ENCODE results near the gene TMEM86A. TPM values are rescaled to one million over a fixed set of nuclear protein-coding genes. Genes with fewer than 3 reads are reported as not detected.

Gene TMEM86A
- total RNA-seq, 2 experiments from 2014 or later: 0.09 to 0.26 TPM

GRCh38 chr11:18741783-18742182 is 43.2 kb downstream of the TMEM86A start:
- CTCF ChIA-PET: interaction anchor here (1.2 kb wide), 1 partner anchor 20 kb away, joined by 4 read pairs; no protein-coding TSS in a partner anchor
- H3K4me3 Mint-ChIP-seq: no peak overlapping the region
- H3K36me3 Mint-ChIP-seq (ENCODE audit: low read depth): no peaks in the 10 kb centered on the region
- H3K27me3 Mint-ChIP-seq: no peaks in the 10 kb centered on the region
- ATAC-seq: no peak
- POLR2A ChIA-PET: no interaction called here
- DNase-seq: no peak
- intact Hi-C loops (cut with DNase I, micrococcal nuclease): no loop called here
- H3K27ac Mint-ChIP-seq: no peak overlapping the region
- no peaks in the 10 kb centered on the region for H3K4me1 Mint-ChIP-seq
- no peaks in the 10 kb centered on the region for H3K9me3 Mint-ChIP-seq (ENCODE audit: low read depth)

- ATAC-seq: no peak
Observed at GRCh38 chr11:18743365-18743764, 44.8 kb downstream of the TMEM86A start.

GRCh38 chr11:18743900-18744514 is 45.4 kb downstream of the TMEM86A start:
- DNase-seq (no peak), ATAC-seq (no peak)
- Mint-ChIP-seq H3K4me1 (no peaks in the 10 kb centered on the region), H3K36me3 (ENCODE audit: low read depth) (no peaks in the 10 kb centered on the region), H3K9me3 (ENCODE audit: low read depth) (no peaks in the 10 kb centered on the region), H3K4me3 (no peak overlapping the region), H3K27ac (no peak overlapping the region), H3K27me3 (no peaks in the 10 kb centered on the region)
- ChIA-PET POLR2A (no interaction called here), CTCF (interaction anchor here (0.7 to 1.5 kb wide), 3 partner anchors 13 to 498 kb away, joined by 3 to 8 read pairs (median 6); no protein-coding TSS in a partner anchor)
- intact Hi-C loops (cut with DNase I, micrococcal nuclease): no loop called here

More at GRCh38 chr11:18743365-18743764, 44.8 kb downstream of the TMEM86A start:
- no peak overlapping the region for H3K4me3 Mint-ChIP-seq
- ChIA-PET CTCF (interaction anchor here (1.2 to 1.6 kb wide), 4 partner anchors 12 to 21 kb away, joined by 3 to 9 read pairs (median 7); no protein-coding TSS in a partner anchor), POLR2A (no interaction called here)
- H3K27ac Mint-ChIP-seq: no peak overlapping the region
- H3K36me3 Mint-ChIP-seq (ENCODE audit: low read depth): no peaks in the 10 kb centered on the region
- H3K27me3 Mint-ChIP-seq: no peaks in the 10 kb centered on the region
- H3K9me3 Mint-ChIP-seq (ENCODE audit: low read depth): no peaks in the 10 kb centered on the region
- no peaks in the 10 kb centered on the region for H3K4me1 Mint-ChIP-seq
- DNase-seq: no peak
- intact Hi-C loops (cut with DNase I, micrococcal nuclease): no loop called here

GRCh38 chr11:18745251-18745650 is 46.7 kb downstream of the TMEM86A start:
- Mint-ChIP-seq H3K4me3 (no peak overlapping the region), H3K4me1 (no peaks in the 10 kb centered on the region), H3K36me3 (ENCODE audit: low read depth) (no peaks in the 10 kb centered on the region), H3K27me3 (no peaks in the 10 kb centered on the region), H3K27ac (no peak overlapping the region), H3K9me3 (ENCODE audit: low read depth) (no peaks in the 10 kb centered on the region)
- ChIA-PET CTCF (interaction anchor here (0.7 to 1.5 kb wide), 3 partner anchors 19 to 45 kb away, joined by 3 to 4 read pairs (median 3); no protein-coding TSS in a partner anchor), POLR2A (no interaction called here)
- intact Hi-C loops (cut with DNase I, micrococcal nuclease): no loop called here
- DNase-seq (no peak), ATAC-seq (no peak)

- DNase-seq: no peak
- ChIA-PET POLR2A (no interaction called here), CTCF (interaction anchor here (0.6 to 2.3 kb wide), 4 partner anchors 8 to 27 kb away, joined by 3 to 7 read pairs (median 5); no protein-coding TSS in a partner anchor)
- Mint-ChIP-seq H3K36me3 (ENCODE audit: low read depth) (no peaks in the 10 kb centered on the region), H3K9me3 (ENCODE audit: low read depth) (no peaks in the 10 kb centered on the region), H3K4me3 (no peak overlapping the region), H3K4me1 (no peaks in the 10 kb centered on the region), H3K27ac (no peak overlapping the region), H3K27me3 (peaks cover 3% of the 10 kb centered on the region)
- ATAC-seq: no peak
- intact Hi-C loops (cut with DNase I, micrococcal nuclease): no loop called here
Observed at GRCh38 chr11:18748766-18749365, 50.3 kb downstream of the TMEM86A start.

DNA sequence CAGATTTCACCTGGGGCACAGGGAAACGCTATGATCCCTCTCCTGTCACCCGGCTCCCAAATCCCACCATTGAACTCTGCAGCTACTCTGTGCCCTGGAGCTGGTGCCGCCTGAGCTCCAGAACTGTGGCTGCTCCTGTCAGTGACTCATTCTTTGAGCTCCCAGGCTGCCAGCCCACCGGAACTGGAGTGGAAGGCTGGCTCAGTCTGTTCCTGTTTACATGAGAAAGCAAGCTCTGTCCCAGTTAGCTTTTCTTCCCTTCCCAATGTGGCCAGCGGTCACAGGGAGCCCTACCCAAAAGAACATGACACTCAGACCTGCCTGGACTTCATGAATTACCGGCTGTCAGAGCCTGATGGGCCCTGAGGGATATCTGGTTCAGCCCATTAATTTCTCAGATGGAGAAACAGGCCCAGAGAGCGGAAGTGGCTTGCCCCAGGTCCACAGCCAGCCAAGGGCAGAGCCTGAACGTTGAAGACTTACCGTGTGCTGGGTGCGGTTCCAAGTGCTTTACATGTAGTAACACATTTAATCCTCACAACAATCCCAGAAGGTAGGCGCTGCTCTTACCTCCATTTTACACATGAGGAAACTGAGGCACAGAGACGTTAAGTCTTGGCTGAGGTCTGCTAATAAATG is 51.2 kb downstream of the TMEM86A start:
- H3K36me3 Mint-ChIP-seq (ENCODE audit: low read depth): no peaks in the 10 kb centered on the region
- ATAC-seq (no peak), DNase-seq (no peak)
- H3K27ac Mint-ChIP-seq: no peak overlapping the region
- CTCF ChIA-PET: interaction anchor here (0.6 to 1.5 kb wide), 4 partner anchors 8 to 28 kb away, joined by 3 to 7 read pairs (median 4); no protein-coding TSS in a partner anchor
- H3K9me3 Mint-ChIP-seq (ENCODE audit: low read depth): no peaks in the 10 kb centered on the region
- H3K27me3 Mint-ChIP-seq: peaks cover 3% of the 10 kb centered on the region
- POLR2A ChIA-PET: no interaction called here
- intact Hi-C loops (cut with DNase I, micrococcal nuclease): no loop called here
- no peaks in the 10 kb centered on the region for H3K4me1 Mint-ChIP-seq
- H3K4me3 Mint-ChIP-seq: no peak overlapping the region

DNA sequence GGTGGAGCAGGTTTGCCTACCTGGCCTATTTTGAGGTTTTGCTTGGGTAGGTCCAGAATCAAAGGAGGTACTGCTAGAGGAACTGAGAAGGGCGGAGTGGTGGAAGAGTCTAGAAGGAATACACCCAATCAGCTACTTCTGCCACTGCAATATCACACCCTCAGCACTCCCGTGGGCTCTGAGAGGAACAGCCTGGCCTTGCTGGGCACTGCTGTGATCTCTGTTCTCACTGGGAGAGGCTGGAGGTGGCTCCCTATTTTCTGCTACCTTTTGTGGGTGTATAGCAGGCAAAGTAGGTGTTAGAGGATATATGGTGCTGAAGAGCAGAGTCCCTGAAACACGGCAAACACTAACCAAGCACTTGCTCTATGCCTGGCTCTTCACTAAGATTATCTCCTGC is 52.4 kb downstream of the TMEM86A start:
- Mint-ChIP-seq H3K27me3 (peaks cover 3% of the 10 kb centered on the region), H3K9me3 (ENCODE audit: low read depth) (no peaks in the 10 kb centered on the region), H3K36me3 (ENCODE audit: low read depth) (no peaks in the 10 kb centered on the region), H3K4me1 (no peaks in the 10 kb centered on the region), H3K27ac (no peak overlapping the region), H3K4me3 (no peak overlapping the region)
- ATAC-seq (no peak), DNase-seq (no peak)
- intact Hi-C loops (cut with DNase I, micrococcal nuclease): no loop called here
- POLR2A ChIA-PET: no interaction called here
- CTCF ChIA-PET: interaction anchor here (0.9 kb wide), 1 partner anchor 14 kb away, joined by 3 read pairs; no protein-coding TSS in a partner anchor

DNA sequence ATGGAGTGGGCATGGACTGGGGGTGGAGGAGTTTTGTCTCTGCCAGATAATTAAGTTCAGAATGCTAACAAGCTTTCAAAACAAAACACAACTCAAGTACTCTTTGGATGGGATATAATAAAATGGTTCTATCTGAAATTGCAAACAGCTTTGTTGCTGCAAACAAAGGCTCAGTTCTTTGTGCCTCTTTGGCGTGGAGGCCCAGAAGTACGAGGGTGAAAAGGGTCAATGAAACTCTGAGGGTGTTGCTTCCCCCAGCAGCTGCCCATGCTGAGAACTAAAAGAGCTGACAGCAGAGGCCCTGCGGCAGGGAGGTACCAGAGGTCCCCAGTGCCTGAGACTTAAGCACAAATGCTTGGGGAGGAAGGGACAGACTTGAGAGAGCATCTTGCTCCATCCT is 53.9 kb downstream of the TMEM86A start:
- no peaks in the 10 kb centered on the region for H3K36me3 Mint-ChIP-seq (ENCODE audit: low read depth)

DNA sequence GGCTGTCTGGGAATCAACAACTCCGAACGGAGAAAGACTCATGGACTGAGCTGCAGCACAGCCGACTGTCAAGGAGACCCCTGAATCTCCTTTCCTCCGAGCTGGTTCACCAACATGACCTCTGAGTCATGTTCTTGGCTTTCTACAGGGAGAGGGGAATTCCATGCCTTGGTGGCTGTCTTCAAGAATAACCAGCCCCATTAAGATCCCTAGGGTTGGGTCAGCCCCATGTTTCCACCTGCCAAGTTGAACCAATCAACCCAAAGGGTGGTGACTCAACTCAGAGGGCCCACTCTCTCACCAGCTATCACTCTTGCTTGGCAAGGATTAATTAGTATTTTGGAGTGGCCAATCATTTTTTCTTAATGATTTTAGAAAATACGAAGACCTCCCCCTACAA is 55.7 kb downstream of the TMEM86A start:
- Mint-ChIP-seq H3K27ac (no peak overlapping the region), H3K4me3 (no peak overlapping the region), H3K27me3 (peaks cover 3% of the 10 kb centered on the region), H3K9me3 (ENCODE audit: low read depth) (no peaks in the 10 kb centered on the region), H3K36me3 (ENCODE audit: low read depth) (no peaks in the 10 kb centered on the region), H3K4me1 (no peaks in the 10 kb centered on the region)
- DNase-seq (no peak), ATAC-seq (no peak)
- CTCF ChIA-PET: interaction anchor here (0.6 kb wide), 1 partner anchor 282 kb away, joined by 3 read pairs; no protein-coding TSS in a partner anchor
- POLR2A ChIA-PET: no interaction called here
- intact Hi-C loops (cut with DNase I, micrococcal nuclease): no loop called here

More for the DNA sequence above, 53.9 kb downstream of the TMEM86A start:
- DNase-seq (no peak), ATAC-seq (no peak)
- Mint-ChIP-seq H3K4me1 (no peaks in the 10 kb centered on the region), H3K27me3 (peaks cover 3% of the 10 kb centered on the region), H3K4me3 (no peak overlapping the region), H3K9me3 (ENCODE audit: low read depth) (no peaks in the 10 kb centered on the region), H3K27ac (no peak overlapping the region)
- ChIA-PET POLR2A (no interaction called here), CTCF (interaction anchor here (0.8 to 1.1 kb wide), 2 partner anchors 14 to 31 kb away, joined by 3 to 5 read pairs; no protein-coding TSS in a partner anchor)
- intact Hi-C loops (cut with DNase I, micrococcal nuclease): no loop called here
